ENCODE measurements around the gene GRIN3A. TPM values are rescaled to one million over a fixed set of nuclear protein-coding genes. Genes with fewer than 3 reads are reported as not detected.

Gene GRIN3A
- total and polyA plus RNA-seq, 2 of the 4 experiments (the other 2 are of a cell fraction) = not detected

DNA sequence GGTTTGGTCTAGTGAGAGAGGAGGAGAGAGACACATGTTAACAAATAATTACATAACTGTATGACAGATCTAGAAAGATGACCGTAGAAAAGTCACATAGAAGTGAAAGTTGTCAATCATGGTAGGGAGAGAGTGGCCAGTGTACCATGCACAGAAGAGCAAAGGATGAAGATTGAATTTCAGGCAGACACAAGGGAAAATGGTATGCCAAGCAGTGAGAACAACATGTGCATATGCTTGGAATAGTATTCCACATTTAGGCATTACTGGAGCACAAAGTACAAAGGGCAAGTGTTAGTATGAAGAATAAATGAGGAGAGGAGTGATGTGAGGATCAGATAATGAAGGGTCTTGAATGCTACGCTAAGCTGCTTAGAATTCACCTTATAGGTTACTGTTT, 20.3 kb downstream of the GRIN3A start:
- Histone ChIP-seq H3K4me2 (ENCODE audit: low read depth, low read length) (no peak overlapping the region), H2BK20ac (ENCODE audit: low read depth, low read length) (no peak overlapping the region), H3K18ac (ENCODE audit: low read depth, low read length) (no peak overlapping the region), H2BK15ac (ENCODE audit: low read depth, low read length) (no peak overlapping the region), H2BK120ac (ENCODE audit: low read depth, low read length) (no peak overlapping the region), H4K8ac (ENCODE audit: low read depth in 2 of 2, low read length in 2 of 2) (no peak overlapping the region), H3K9me1 (ENCODE audit: insufficient read depth, low read length) (no peaks in the 10 kb centered on the region), H3K56ac (ENCODE audit: extremely low read depth, insufficient read depth, low read length) (no peak overlapping the region), H3K23ac (ENCODE audit: low read depth, low read length) (no peak overlapping the region), H3K27ac (ENCODE audit: insufficient read depth, low read length) (no peak overlapping the region), H3K9ac (ENCODE audit: low read depth, low read length) (no peak overlapping the region), H3K4ac (ENCODE audit: low read depth, low read length) (no peak overlapping the region), H3K9me3 (ENCODE audit: control insufficient read depth, insufficient read depth, low read length) (no peaks in the 10 kb centered on the region), H3K79me1 (ENCODE audit: low read depth in 1 of 2, low read length in 2 of 2) (no peaks in the 10 kb centered on the region), H2AK5ac (ENCODE audit: low read depth, low read length) (no peak overlapping the region), H2AK9ac (replicated peaks; ENCODE audit: low read depth, low read length, poor library complexity) (no peak overlapping the region), H3K36me3 (ENCODE audit: control insufficient read depth, insufficient read depth, low read length) (no peaks in the 10 kb centered on the region), H3K14ac (replicated peaks; ENCODE audit: low read depth, low read length) (no peak overlapping the region), H4K20me1 (ENCODE audit: insufficient read depth, low read length) (no peaks in the 10 kb centered on the region), H4K5ac (ENCODE audit: low read depth, low read length) (no peak overlapping the region), H4K91ac (ENCODE audit: insufficient read depth, low read depth, low read length) (no peak overlapping the region), H2BK5ac (ENCODE audit: low read depth, low read length, poor library complexity, severe bottlenecking) (no peak overlapping the region), H3K4me3 (ENCODE audit: insufficient read depth, low read depth, low read length) (no peak overlapping the region), H2AFZ (replicated peaks; ENCODE audit: low read length, poor library complexity) (no peak overlapping the region), H3K27me3 (ENCODE audit: control insufficient read depth, insufficient read depth, low read length) (no peaks in the 10 kb centered on the region), H3K4me1 (ENCODE audit: control insufficient read depth, insufficient read depth, low read length) (no peaks in the 10 kb centered on the region)
- intact Hi-C loops (cut with micrococcal nuclease) = no loop called here
- ATAC-seq (ENCODE audit: low read depth) (no peak), DNase-seq (no peak)
- no CpG with 5 or more reads among the region's 2 CpGs for WGBS, 2 experiments (ENCODE audit: extremely low coverage in 2 of 2, insufficient read length in 1 of 2)
- ChIA-PET CTCF (interaction anchor here (1.3 kb wide), 1 partner anchor 10 kb away, joined by 4 read pairs; no protein-coding TSS in a partner anchor), POLR2A (ENCODE audit: unreplicated experiment) (no interaction called here)
- in situ Hi-C loops (cut with MboI; ENCODE audit: low sequenced_read_pairs) = no loop called here
- dilution Hi-C loops (cut with HindIII; ENCODE audit: low sequenced_read_pairs, unreplicated experiment) = no loop called here
- TF ChIP-seq MAZ (IDR thresholded peaks at IDR 0.05; ENCODE audit: borderline replicate concordance, low read depth, low read length) (no peak), CHD1 (IDR thresholded peaks at IDR 0.05; ENCODE audit: low read depth, low read length) (no peak), RAD21 (IDR thresholded peaks at IDR 0.05; ENCODE audit: low read length) (no peak), NFE2L2 (IDR thresholded peaks at IDR 0.05; ENCODE audit: low read depth, low read length) (no peak), CEBPB (IDR thresholded peaks at IDR 0.05; ENCODE audit: low read depth, low read length) (no peak), FOS (IDR thresholded peaks at IDR 0.05; ENCODE audit: low read depth, low read length) (no peak), ELK1 (IDR thresholded peaks at IDR 0.05; ENCODE audit: borderline replicate concordance, low read depth, low read length) (no peak), RFX5 (IDR thresholded peaks at IDR 0.05; ENCODE audit: low read depth, low read length) (no peak), MAFK (IDR thresholded peaks at IDR 0.05; ENCODE audit: low read depth, low read length) (no peak), USF2 (IDR thresholded peaks at IDR 0.05; ENCODE audit: low read depth, low read length) (no peak), SMC3 (IDR thresholded peaks at IDR 0.05; ENCODE audit: low read depth, low read length) (no peak), POLR2A (IDR thresholded peaks at IDR 0.05; ENCODE audit: low read depth, low read length) (no peak)
- TF ChIP-seq, protein P1, sequence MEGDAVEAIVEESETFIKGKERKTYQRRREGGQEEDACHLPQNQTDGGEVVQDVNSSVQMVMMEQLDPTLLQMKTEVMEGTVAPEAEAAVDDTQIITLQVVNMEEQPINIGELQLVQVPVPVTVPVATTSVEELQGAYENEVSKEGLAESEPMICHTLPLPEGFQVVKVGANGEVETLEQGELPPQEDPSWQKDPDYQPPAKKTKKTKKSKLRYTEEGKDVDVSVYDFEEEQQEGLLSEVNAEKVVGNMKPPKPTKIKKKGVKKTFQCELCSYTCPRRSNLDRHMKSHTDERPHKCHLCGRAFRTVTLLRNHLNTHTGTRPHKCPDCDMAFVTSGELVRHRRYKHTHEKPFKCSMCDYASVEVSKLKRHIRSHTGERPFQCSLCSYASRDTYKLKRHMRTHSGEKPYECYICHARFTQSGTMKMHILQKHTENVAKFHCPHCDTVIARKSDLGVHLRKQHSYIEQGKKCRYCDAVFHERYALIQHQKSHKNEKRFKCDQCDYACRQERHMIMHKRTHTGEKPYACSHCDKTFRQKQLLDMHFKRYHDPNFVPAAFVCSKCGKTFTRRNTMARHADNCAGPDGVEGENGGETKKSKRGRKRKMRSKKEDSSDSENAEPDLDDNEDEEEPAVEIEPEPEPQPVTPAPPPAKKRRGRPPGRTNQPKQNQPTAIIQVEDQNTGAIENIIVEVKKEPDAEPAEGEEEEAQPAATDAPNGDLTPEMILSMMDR (conservative IDR thresholded peaks at IDR 0.05; ENCODE audit: low read depth, low read length) = no peak
- no TSS peak for BruUV-seq (replicated peaks)
